HepG2 (cell line): ENCODE results near the gene NFIL3. TPM values are rescaled to one million over a fixed set of nuclear protein-coding genes. Genes with fewer than 3 reads are reported as not detected.
A peak's percentile ranks its signal among the peaks of the same experiment; 100 is the strongest.

Source experiments
- FOSL2 ChIP-seq: sonication (generic); formaldehyde crosslinking; IDR thresholded peaks from 2 replicates; pipeline ENCODE4 v1.4.0; 2020; ENCODE audit warnings: missing genetic modification reagents
- RBAK ChIP-seq: sonication (generic); formaldehyde crosslinking; IDR thresholded peaks from 2 replicates; pipeline ENCODE4 v1.5.1; 2020; ENCODE audit warnings: mild to moderate bottlenecking, missing genetic modification reagents
- TEAD3 ChIP-seq: optimal IDR thresholded peaks from 2 replicates; pipeline ENCODE3; 2016; ENCODE audit warnings: borderline replicate concordance
- TOPORS ChIP-seq: sonication (generic); formaldehyde crosslinking; IDR thresholded peaks from 2 replicates; pipeline ENCODE4 v1.8.0; 2023; ENCODE audit warnings: mild to moderate bottlenecking, missing genetic modification reagents
- polyA plus RNA-seq, 8 experiments: library from polyadenylated mRNA; depleted of rRNA in 3 of 8; stranded (reverse) in 7 of 8; unstranded in 1 of 8; fragments of >200 nt; fragmentation: Illumina TruSeq in 4 of 8; extraction: Trizol in 4 of 8; gene quantifications; 2 replicates each; pipeline versions ENCODE4 v1.2.1 to v1.2.3, GENCODE V29; 2011 to 2016; ENCODE audit warnings: low read depth in 4 of 8, missing spikeins in 1 of 8, mixed read lengths in 1 of 8; ENCODE audit not compliant: insufficient read depth in 1 of 8
- total RNA-seq, 5 experiments: library from RNA; depleted of rRNA; stranded (reverse); fragments of >200 nt; fragmentation: Illumina TruSeq; extraction: Trizol; gene quantifications; 2 replicates each; pipeline ENCODE4 v1.2.3, GENCODE V29; 2016; ENCODE audit warnings: low read depth in 1 of 5
- TF ChIP-seq, protein P1 (sequence below): sonication (generic); formaldehyde crosslinking; IDR thresholded peaks from 2 replicates; pipeline ENCODE4 v1.5.0; 2020; ENCODE audit warnings: mild to moderate bottlenecking, missing genetic modification reagents, moderate library complexity
- TF ChIP-seq, protein P2 (sequence below): sonication (generic); formaldehyde crosslinking; IDR thresholded peaks from one replicate; pipeline ENCODE4 v1.5.1; 2020; ENCODE audit warnings: mild to moderate bottlenecking, missing genetic modification reagents; ENCODE audit errors: not compliant biosample characterization

Gene NFIL3
- total and polyA plus RNA-seq, 2 of the 13 experiments (the other 11 are each of a cell fraction or from before 2014, with no cell fraction given) = 46.6 to 54.2 TPM

DNA sequence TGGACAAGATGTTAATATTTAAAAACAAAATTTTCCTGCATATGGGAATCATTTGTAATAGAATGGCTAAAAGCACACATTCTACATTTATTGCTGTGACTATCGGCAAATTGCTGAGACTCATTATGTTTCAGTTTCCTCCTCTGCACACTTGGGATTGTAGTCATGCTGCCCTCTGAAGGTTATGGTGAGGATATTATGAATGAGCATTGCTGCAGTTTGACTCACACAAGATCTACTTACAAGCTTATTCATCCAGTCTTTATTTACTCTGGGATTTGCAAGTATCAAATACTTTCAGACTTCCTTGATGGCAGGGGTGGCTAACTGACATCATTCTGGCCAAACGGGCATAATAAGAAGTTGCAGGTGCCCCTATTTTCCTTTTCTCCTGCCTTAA is 9.5 kb upstream of the NFIL3 start (continued):
- TF ChIP-seq, protein P1, sequence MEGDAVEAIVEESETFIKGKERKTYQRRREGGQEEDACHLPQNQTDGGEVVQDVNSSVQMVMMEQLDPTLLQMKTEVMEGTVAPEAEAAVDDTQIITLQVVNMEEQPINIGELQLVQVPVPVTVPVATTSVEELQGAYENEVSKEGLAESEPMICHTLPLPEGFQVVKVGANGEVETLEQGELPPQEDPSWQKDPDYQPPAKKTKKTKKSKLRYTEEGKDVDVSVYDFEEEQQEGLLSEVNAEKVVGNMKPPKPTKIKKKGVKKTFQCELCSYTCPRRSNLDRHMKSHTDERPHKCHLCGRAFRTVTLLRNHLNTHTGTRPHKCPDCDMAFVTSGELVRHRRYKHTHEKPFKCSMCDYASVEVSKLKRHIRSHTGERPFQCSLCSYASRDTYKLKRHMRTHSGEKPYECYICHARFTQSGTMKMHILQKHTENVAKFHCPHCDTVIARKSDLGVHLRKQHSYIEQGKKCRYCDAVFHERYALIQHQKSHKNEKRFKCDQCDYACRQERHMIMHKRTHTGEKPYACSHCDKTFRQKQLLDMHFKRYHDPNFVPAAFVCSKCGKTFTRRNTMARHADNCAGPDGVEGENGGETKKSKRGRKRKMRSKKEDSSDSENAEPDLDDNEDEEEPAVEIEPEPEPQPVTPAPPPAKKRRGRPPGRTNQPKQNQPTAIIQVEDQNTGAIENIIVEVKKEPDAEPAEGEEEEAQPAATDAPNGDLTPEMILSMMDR (CRISPR knock-in tag) = peak; percentile 76
- TF ChIP-seq TEAD3 (CRISPR knock-in tag) = peak; percentile 14
- TF ChIP-seq, protein P2, sequence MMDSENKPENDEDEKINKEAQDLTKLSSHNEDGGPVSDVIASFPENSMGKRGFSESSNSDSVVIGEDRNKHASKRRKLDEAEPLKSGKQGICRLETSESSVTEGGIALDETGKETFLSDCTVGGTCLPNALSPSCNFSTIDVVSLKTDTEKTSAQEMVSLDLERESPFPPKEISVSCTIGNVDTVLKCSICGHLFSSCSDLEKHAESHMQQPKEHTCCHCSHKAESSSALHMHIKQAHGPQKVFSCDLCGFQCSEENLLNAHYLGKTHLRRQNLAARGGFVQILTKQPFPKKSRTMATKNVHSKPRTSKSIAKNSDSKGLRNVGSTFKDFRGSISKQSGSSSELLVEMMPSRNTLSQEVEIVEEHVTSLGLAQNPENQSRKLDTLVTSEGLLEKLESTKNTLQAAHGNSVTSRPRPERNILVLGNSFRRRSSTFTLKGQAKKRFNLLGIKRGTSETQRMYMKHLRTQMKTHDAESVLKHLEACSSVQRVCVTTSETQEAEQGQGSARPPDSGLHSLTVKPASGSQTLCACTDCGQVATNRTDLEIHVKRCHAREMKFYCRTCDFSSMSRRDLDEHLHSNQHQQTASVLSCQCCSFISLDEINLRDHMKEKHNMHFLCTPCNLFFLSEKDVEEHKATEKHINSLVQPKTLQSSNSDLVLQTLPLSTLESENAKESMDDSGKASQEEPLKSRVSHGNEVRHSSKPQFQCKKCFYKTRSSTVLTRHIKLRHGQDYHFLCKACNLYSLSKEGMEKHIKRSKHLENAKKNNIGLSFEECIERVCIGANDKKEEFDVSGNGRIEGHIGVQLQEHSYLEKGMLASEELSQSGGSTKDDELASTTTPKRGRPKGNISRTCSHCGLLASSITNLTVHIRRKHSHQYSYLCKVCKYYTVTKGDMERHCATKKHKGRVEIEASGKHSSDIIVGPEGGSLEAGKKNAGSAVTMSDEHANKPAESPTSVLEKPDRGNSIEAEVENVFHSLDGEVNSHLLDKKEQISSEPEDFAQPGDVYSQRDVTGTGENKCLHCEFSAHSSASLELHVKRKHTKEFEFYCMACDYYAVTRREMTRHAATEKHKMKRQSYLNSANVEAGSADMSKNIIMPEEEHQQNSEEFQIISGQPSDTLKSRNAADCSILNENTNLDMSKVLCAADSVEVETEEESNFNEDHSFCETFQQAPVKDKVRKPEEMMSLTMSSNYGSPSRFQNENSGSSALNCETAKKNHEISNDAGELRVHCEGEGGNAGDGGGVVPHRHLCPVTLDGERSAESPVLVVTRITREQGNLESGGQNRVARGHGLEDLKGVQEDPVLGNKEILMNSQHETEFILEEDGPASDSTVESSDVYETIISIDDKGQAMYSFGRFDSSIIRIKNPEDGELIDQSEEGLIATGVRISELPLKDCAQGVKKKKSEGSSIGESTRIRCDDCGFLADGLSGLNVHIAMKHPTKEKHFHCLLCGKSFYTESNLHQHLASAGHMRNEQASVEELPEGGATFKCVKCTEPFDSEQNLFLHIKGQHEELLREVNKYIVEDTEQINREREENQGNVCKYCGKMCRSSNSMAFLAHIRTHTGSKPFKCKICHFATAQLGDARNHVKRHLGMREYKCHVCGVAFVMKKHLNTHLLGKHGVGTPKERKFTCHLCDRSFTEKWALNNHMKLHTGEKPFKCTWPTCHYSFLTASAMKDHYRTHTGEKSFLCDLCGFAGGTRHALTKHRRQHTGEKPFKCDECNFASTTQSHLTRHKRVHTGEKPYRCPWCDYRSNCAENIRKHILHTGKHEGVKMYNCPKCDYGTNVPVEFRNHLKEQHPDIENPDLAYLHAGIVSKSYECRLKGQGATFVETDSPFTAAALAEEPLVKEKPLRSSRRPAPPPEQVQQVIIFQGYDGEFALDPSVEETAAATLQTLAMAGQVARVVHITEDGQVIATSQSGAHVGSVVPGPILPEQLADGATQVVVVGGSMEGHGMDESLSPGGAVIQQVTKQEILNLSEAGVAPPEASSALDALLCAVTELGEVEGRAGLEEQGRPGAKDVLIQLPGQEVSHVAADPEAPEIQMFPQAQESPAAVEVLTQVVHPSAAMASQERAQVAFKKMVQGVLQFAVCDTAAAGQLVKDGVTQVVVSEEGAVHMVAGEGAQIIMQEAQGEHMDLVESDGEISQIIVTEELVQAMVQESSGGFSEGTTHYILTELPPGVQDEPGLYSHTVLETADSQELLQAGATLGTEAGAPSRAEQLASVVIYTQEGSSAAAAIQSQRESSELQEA (CRISPR knock-in tag) = no peak
- no peak for TF ChIP-seq TOPORS (CRISPR knock-in tag)
- peak; percentile 41; the same call in 1 of the 2 replicates for TF ChIP-seq FOSL2 (CRISPR knock-in tag)
- no peak for TF ChIP-seq RBAK (CRISPR knock-in tag)
